Heart left ventricle (tissue), 16 donors: ENCODE measurements around the gene NDRG3. TPM values are rescaled to one million over a fixed set of nuclear protein-coding genes. Genes with fewer than 3 reads are reported as not detected.

Experiments
- ATAC-seq, 4 donors: fragments of 200-7000 bp; cut with Tn5 transposase; one replicate each; pipeline ENCODE4 v1.9.1; 2020 to 2022; ENCODE audit warnings: moderate library complexity in 4 of 4, mild to moderate bottlenecking in 3 of 4, moderate number of reproducible peaks in 1 of 4
- DNase-seq, 5 donors: peaks; one replicate each; pipeline ENCODE4 v3.0.0-alpha.2; 2020
- H3K27ac ChIP-seq, 12 donors: fragments of 200-600 bp; sonication (generic) in 4 of 12; one replicate each; pipeline versions ENCODE4 v1.5.0 to v1.8.0; 2016 to 2022; ENCODE audit warnings: mild to moderate bottlenecking in 2 of 12
- H3K27me3 ChIP-seq, 9 donors: fragments of 200-600 bp; sonication (generic) in 2 of 9; one replicate each; pipeline versions ENCODE4 v1.5.1 to v1.8.0; 2016 to 2022; ENCODE audit warnings: mild to moderate bottlenecking in 3 of 9
- H3K36me3 ChIP-seq, 9 donors: fragments of 200-600 bp; sonication (generic) in 2 of 9; one replicate each; pipeline versions ENCODE4 v1.5.0 to v1.8.0; 2018 to 2022; ENCODE audit warnings: mild to moderate bottlenecking in 2 of 9
- H3K4me1 ChIP-seq, 12 donors: fragments of 200-600 bp; sonication (generic) in 4 of 12; one replicate each; pipeline versions ENCODE4 v1.5.0 to v1.8.0; 2016 to 2022; ENCODE audit warnings: mild to moderate bottlenecking in 3 of 12
- H3K4me3 ChIP-seq, 12 donors: fragments of 200-600 bp; sonication (generic) in 4 of 12; one replicate each; pipeline versions ENCODE4 v1.5.0 to v1.8.0; 2017 to 2022; ENCODE audit warnings: mild to moderate bottlenecking in 9 of 12, moderate library complexity in 4 of 12
- H3K9me3 ChIP-seq, 12 donors: fragments of 200-600 bp; sonication (generic) in 4 of 12; one replicate each; pipeline versions ENCODE4 v1.5.0 to v1.8.0; 2016 to 2022; ENCODE audit warnings: mild to moderate bottlenecking in 1 of 12
- POLR2A ChIP-seq, 2 donors: fragments of 450-650 bp; IDR thresholded peaks; one replicate each; pipeline ENCODE4 v1.6.1; 2017; ENCODE audit warnings: antibody characterized with exemption in 2 of 2, mild to moderate bottlenecking in 2 of 2, moderate library complexity in 2 of 2
- WGBS, 4 donors: extraction: QIAGEN DNeasy Blood & Tissue Kit in 2 of 4; methylation state at CpG; one replicate each; pipeline versions ENCODE4 v1.1.5 to v1.1.7; 2013 to 2018; 5-methylcytosine and 5-hydroxymethylcytosine counted together
- intact Hi-C, 10 donors: fragments of 100-400 bp; cut with DNase I; formaldehyde crosslinking; loops; one replicate each; pipeline versions ENCODE4 v1.11.1 to v1.14.2; 2022
- polyA plus RNA-seq, 2 donors: library from polyadenylated mRNA; stranded (reverse); fragments of 200-250 nt; gene quantifications; one replicate each; pipeline ENCODE4 v1.2.3, GENCODE V29; 2013
- total RNA-seq, 9 donors: library from RNA; depleted of rRNA in 2 of 9; stranded (reverse); fragments of >200 nt in 2 of 9; fragmentation: NEBNext Ultra II Directional in 3 of 9; extraction: Animal tissue kit (Norgen Biotek cat#: 25700) in 3 of 9; gene quantifications; one replicate each; pipeline versions ENCODE4 v1.1.0 to v1.2.4, GENCODE V29; 2016 to 2023
- TF ChIP-seq, protein P1 (sequence below), 12 donors: fragments of 200-600 bp; sonication (generic) in 4 of 12; IDR thresholded peaks; one replicate each; pipeline versions ENCODE4 v1.5.0 to v1.8.0; 2018 to 2022; ENCODE audit warnings: antibody characterized with exemption in 12 of 12, mild to moderate bottlenecking in 5 of 12
- donor health status: ischemic (EF 13 %, LVEDD 7.1; RV severe dilation, severe dysfunction).
- donor health status: healthy with polysubstance abuse.
- donor health status: DM: no; HTN: yes; CAD: no.
- donor health status: DM: no; HTN: no; CAD: no.
- donor health status: ischemic (EF 25% LVEDD 6.9; RV normal size, moderate dysfunction).
- donor health status: ischemic (EF 25% LVEDD 5.7; RV mildly dilated, moderate dysfunction).
- donor health status: healthy.
- donor health status: DM: yes; HTN: yes; CAD: no.
- donor health status: ischemic (EF 35%, LVEDD 5.7; RV mildly dilated, moderate dysfunction).
- donor health status: nonischemic (EF 11% LVEDD 7.7; RV severe dilation, severe dysfunction).
- donor health status: DM: yes; HTN: yes; CAD: no.
- donor health status: PGD.
- donor health status: ischemic (EF 29% LVEDD 5.4; RV normal size, mild dysfunction).
- donor health status: nonischemic (EF 23%, LVEDD 6.1; RV moderate dilation, normal function).

Gene NDRG3
- total and polyA plus RNA-seq, 11 donors, result 17.3 to 34.8 (median 29.9) TPM

DNA sequence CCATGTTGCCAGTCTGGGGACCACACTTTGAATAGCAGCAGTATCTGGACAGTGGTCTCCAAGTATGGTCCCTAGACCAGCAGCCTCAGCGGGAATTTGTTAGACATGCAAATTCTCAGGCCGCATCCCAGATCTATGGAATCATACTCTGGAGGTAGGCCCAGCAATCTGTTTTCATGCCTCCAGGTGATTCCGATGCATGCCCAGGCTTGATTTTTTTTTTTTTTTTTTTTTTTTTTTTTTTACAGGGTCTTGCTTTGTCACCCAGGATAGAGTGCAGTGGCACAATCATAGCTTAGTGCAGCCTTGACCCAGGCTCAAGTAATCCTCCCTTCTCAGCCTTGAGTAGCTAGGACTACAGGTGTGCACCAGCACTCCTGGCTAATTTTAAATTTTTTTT lies 99.2 kb downstream of the NDRG3 start:
- Histone ChIP-seq H3K4me3 (no peak overlapping the region), H3K9me3 (no peaks in the 10 kb centered on the region), H3K27ac (no peak overlapping the region), H3K27me3 (no peaks in the 10 kb centered on the region), H3K36me3 (peaks cover 0 to 11% (median 7%) of the 10 kb centered on the region in 9 donors), H3K4me1 (peaks cover 0 to 11% (median 0%) of the 10 kb centered on the region in 12 donors)
- ATAC-seq (no peak), DNase-seq (no peak)
- intact Hi-C loops, result no loop called here
- TF ChIP-seq POLR2A (IDR thresholded peaks at IDR 0.05), result no peak
- TF ChIP-seq, protein P1, sequence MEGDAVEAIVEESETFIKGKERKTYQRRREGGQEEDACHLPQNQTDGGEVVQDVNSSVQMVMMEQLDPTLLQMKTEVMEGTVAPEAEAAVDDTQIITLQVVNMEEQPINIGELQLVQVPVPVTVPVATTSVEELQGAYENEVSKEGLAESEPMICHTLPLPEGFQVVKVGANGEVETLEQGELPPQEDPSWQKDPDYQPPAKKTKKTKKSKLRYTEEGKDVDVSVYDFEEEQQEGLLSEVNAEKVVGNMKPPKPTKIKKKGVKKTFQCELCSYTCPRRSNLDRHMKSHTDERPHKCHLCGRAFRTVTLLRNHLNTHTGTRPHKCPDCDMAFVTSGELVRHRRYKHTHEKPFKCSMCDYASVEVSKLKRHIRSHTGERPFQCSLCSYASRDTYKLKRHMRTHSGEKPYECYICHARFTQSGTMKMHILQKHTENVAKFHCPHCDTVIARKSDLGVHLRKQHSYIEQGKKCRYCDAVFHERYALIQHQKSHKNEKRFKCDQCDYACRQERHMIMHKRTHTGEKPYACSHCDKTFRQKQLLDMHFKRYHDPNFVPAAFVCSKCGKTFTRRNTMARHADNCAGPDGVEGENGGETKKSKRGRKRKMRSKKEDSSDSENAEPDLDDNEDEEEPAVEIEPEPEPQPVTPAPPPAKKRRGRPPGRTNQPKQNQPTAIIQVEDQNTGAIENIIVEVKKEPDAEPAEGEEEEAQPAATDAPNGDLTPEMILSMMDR (IDR thresholded peaks at IDR 0.05), result no peak
- 83 to 94% (median 92%) methylated on average over 3 of the region's 3 CpGs for WGBS, 4 donors

DNA sequence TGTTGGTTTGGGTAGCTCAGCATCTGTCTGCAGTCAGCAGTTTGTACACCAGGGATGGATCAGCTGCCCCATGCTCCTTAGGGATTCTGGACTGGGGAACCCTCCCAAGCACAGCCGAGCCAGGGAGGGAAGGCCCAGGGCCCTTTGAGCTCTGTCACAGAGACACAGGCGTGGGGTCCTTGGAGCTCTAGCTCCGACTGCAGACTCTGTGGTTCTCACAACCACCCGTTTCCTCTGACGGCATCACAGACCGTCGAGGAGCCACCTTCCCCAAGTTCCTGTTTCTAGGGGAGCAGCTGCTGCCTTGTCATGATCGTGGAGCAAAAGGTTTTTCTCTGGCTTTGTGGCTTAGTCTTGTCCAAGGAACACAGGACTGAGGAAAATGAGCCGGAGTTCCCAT lies 99.9 kb downstream of the NDRG3 start, which contains the start of gene SLA2:
SLA2 (minus strand) TSS at position 199 of the 400 bp plus-strand sequence. CDS start 4,861 bp downstream, outside the sequence.
- H3K4me1 ChIP-seq, result peaks cover 0 to 11% (median 0%) of the 10 kb centered on the region in 12 donors
- H3K9me3 ChIP-seq, result no peaks in the 10 kb centered on the region
- no peaks in the 10 kb centered on the region for H3K27me3 ChIP-seq
- peak within 1 kb of the TSS in 2 of 12 donors; percentile 15 to 54 for H3K4me3 ChIP-seq
- 41 to 50% (median 47%) methylated on average over 4 to 9 of the region's 9 CpGs for WGBS, 4 donors
- DNase-seq, result peak in 1 of 5 donors; percentile 32
- TF ChIP-seq POLR2A (IDR thresholded peaks at IDR 0.05), result no peak
- TF ChIP-seq, protein P1 (IDR thresholded peaks at IDR 0.05), result no peak
- H3K36me3 ChIP-seq, result peaks cover 0 to 4% (median under 1%) of the 10 kb centered on the region in 9 donors
- ATAC-seq, result peak in 3 of 4 donors; percentile 18 to 45 (median 43)
- peak within 1 kb of the TSS in 1 of 12 donors; percentile 65 for H3K27ac ChIP-seq
- intact Hi-C loops, result no loop called here

DNA sequence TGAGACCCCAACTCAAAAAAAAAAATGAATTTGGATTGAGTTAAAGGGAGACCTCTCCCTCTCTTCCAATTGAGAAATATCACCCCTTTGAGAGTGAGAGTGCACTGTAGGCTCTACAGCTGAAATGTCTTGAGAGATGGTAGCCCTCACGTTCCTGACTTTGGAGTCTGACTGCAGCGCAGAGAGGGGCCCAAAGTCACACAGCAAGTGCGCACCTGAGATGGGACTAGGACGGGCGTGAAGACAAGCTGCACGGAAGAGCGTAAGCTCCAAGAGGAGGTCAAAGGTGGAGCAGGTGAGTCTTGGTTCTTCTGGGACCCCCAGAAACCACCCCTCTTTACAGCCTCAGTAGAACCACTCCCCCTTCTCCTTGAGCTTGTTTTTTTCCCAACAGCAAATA lies 100.5 kb downstream of the NDRG3 start:
- Histone ChIP-seq H3K9me3 (no peaks in the 10 kb centered on the region), H3K27ac (peak overlapping the region in 1 of 12 donors; percentile 65), H3K27me3 (no peaks in the 10 kb centered on the region), H3K4me1 (peaks cover 0 to 11% (median 0%) of the 10 kb centered on the region in 12 donors), H3K36me3 (no peaks in the 10 kb centered on the region), H3K4me3 (peak overlapping the region in 2 of 12 donors; percentile 15 to 54)
- DNase-seq, result no peak
- TF ChIP-seq POLR2A (IDR thresholded peaks at IDR 0.05), result no peak
- TF ChIP-seq, protein P1 (IDR thresholded peaks at IDR 0.05), result no peak
- 88 to 98% (median 92%) methylated on average over 7 of the region's 7 CpGs for WGBS, 4 donors
- no peak for ATAC-seq
- intact Hi-C loops, result no loop called here

DNA sequence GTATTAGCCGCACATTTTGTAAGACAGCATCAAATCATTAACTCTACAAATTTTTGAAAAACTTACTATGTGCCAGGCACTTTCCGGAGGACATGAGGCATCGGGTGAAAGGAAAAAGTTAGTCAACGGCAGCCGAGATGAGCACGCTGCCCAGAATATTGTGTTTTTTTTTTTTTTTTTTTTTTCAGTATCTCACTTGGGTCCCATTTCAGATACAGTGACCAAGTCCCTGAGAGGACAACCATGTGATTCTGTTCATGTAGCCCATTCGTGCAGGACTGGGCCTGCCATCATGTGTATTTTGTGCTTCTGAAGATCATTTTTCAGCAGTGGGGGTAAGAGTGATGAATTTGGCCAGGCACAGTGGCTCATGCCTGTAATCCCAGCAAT lies 101.2 kb downstream of the NDRG3 start:
- no peaks in the 10 kb centered on the region for H3K27me3 ChIP-seq
- no peak for ATAC-seq
- no peaks in the 10 kb centered on the region for H3K9me3 ChIP-seq
- intact Hi-C loops, result no loop called here
- peak overlapping the region in 2 of 12 donors; percentile 15 to 54 for H3K4me3 ChIP-seq
- no peak for DNase-seq
- H3K27ac ChIP-seq, result peak overlapping the region in 1 of 12 donors; percentile 65
- peaks cover 0 to 11% (median 0%) of the 10 kb centered on the region in 12 donors for H3K4me1 ChIP-seq
- TF ChIP-seq POLR2A (IDR thresholded peaks at IDR 0.05), result no peak
- WGBS, 4 donors, result 82 to 86% (median 83%) methylated on average over 7 of the region's 7 CpGs
- no peaks in the 10 kb centered on the region for H3K36me3 ChIP-seq
